ENCODE results near the gene ANKRD10. TPM values are rescaled to one million over a fixed set of nuclear protein-coding genes. Genes with fewer than 3 reads are reported as not detected.
A peak's percentile ranks its signal among the peaks of the same experiment; 100 is the strongest.

The ANKRD10 gene
- total and polyA plus RNA-seq, 2 of the 8 experiments (the other 6 are each of a cell fraction or from before 2014, with no cell fraction given) = 146 to 218 TPM

DNA sequence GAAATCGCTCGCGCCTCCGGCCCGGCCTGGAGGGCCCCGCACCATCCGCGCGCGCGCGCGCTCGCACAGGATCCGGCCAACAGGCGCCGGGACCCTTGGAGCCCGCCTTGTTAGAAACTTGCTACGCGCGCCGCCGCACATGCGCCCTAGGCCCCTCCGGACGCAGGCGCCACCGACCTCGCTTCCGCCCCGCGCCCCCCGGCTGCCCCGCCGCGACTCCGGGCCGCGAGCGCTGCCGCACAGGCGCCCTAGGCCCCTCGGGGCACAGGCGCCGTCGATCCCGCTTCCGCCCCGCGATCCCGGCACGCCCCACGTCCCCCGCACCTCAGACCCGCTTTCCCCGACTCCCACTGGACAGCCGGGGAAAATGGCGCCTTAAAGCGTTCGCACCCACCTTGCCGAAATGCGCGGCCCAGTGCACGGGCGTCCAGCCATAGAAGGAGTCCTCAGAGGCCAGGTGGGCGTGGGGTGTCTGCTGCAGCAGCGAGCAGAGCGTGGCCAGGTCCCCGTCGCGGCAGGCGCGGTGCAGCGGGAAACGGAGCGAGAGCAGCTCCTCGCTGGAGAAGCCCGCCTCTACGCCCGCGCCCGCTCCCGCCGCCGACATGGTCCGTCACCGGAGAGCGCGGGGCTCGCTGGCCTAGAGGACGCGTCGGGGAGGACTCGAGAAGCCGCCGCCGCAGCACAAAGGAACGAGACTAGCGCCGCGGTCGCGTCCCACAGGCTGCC is 375 bp downstream of the ANKRD10 start (continued):
- peak; percentile 91 for TF ChIP-seq TAF7 (optimal IDR thresholded peaks at IDR 0.05; ENCODE audit: borderline replicate concordance, low read depth, low read length)

Measured in H1 (cell line).